Measurements from ENCODE around the gene PLEKHS1.

DNA sequence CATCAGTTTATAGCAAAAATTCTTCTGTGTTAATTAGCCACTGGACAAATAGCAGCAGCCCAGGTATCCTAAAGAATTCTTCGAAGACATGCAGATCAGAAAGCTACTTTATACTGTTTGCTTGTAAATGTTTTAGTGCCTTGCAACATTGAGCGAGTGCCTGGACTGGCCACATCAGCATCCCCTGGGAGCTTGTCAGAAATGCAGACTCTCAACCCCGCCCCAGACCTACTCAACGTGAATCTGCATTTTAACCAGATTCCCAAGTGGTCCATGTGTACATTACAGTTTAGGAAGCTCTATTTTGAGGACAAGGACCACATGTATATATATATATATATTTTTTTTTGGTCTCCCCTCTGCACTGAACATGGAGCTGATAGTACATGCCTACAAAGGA, 18.5 kb upstream of the PLEKHS1 start:
- TF ChIP-seq, protein P1, sequence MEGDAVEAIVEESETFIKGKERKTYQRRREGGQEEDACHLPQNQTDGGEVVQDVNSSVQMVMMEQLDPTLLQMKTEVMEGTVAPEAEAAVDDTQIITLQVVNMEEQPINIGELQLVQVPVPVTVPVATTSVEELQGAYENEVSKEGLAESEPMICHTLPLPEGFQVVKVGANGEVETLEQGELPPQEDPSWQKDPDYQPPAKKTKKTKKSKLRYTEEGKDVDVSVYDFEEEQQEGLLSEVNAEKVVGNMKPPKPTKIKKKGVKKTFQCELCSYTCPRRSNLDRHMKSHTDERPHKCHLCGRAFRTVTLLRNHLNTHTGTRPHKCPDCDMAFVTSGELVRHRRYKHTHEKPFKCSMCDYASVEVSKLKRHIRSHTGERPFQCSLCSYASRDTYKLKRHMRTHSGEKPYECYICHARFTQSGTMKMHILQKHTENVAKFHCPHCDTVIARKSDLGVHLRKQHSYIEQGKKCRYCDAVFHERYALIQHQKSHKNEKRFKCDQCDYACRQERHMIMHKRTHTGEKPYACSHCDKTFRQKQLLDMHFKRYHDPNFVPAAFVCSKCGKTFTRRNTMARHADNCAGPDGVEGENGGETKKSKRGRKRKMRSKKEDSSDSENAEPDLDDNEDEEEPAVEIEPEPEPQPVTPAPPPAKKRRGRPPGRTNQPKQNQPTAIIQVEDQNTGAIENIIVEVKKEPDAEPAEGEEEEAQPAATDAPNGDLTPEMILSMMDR (IDR thresholded peaks at IDR 0.05; ENCODE audit: low read depth, low read length, missing input control) = no peak
- TF ChIP-seq HNF4G (IDR thresholded peaks at IDR 0.05) (no peak), TAF1 (conservative IDR thresholded peaks at IDR 0.05) (no peak), YY1 (IDR thresholded peaks at IDR 0.05) (no peak), FOXA2 (IDR thresholded peaks at IDR 0.05) (no peak), NR2F2 (IDR thresholded peaks at IDR 0.05) (no peak), FOXA1 (IDR thresholded peaks at IDR 0.05) (no peak)
- TF ChIP-seq, protein P2, sequence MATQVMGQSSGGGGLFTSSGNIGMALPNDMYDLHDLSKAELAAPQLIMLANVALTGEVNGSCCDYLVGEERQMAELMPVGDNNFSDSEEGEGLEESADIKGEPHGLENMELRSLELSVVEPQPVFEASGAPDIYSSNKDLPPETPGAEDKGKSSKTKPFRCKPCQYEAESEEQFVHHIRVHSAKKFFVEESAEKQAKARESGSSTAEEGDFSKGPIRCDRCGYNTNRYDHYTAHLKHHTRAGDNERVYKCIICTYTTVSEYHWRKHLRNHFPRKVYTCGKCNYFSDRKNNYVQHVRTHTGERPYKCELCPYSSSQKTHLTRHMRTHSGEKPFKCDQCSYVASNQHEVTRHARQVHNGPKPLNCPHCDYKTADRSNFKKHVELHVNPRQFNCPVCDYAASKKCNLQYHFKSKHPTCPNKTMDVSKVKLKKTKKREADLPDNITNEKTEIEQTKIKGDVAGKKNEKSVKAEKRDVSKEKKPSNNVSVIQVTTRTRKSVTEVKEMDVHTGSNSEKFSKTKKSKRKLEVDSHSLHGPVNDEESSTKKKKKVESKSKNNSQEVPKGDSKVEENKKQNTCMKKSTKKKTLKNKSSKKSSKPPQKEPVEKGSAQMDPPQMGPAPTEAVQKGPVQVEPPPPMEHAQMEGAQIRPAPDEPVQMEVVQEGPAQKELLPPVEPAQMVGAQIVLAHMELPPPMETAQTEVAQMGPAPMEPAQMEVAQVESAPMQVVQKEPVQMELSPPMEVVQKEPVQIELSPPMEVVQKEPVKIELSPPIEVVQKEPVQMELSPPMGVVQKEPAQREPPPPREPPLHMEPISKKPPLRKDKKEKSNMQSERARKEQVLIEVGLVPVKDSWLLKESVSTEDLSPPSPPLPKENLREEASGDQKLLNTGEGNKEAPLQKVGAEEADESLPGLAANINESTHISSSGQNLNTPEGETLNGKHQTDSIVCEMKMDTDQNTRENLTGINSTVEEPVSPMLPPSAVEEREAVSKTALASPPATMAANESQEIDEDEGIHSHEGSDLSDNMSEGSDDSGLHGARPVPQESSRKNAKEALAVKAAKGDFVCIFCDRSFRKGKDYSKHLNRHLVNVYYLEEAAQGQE (IDR thresholded peaks at IDR 0.05) = no peak
- TF ChIP-seq, protein P3, sequence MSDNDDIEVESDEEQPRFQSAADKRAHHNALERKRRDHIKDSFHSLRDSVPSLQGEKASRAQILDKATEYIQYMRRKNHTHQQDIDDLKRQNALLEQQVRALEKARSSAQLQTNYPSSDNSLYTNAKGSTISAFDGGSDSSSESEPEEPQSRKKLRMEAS (IDR thresholded peaks at IDR 0.05) = no peak

Data from liver (tissue), 3 donors.